ENCODE results near the gene RAP2B.
"Not testable (repeated sequence)": the region's sequence is repeated elsewhere in the genome, so short reads cannot be mapped to it uniquely, and the experiment has no call there.

RAP2B gene

GRCh38 chr3:153161714-153162512, at the start of gene RAP2B:
Gene RAP2B (plus strand): TSS chr3:153162226. CDS start chr3:153162694, 468 bp downstream.
- DNase-seq (ENCODE audit: low spot score), result peak; percentile 97

GRCh38 chr3:153113541-153113940, 48.5 kb upstream of the RAP2B start:
- no peak for DNase-seq (ENCODE audit: low spot score)

- not testable (repeated sequence) for DNase-seq (ENCODE audit: low spot score)
These were observed 47.8 kb upstream of the RAP2B start for GRCh38 chr3:153114270-153114669.

DNA sequence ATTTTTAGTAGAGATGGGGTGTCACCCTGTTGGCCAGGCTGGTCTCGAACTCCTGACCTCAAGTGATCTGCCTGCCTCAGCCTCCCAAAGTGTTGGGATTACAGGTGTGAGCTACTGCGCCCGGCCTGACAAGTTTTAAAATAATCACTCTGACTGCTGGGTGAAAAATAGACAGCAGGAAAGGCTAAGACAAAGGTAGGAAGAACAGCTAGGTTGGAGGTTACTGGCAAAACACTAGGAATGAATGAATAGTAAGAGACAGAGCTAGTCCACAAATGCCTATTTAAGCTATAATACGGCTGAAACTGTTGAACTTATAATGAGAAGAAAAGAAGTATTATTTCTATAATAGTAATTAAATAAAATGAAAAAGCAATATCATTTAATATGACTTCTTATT, 46.7 kb upstream of the RAP2B start:
- DNase-seq (ENCODE audit: low spot score), result no peak

- no peak for DNase-seq (ENCODE audit: low spot score)
These were observed 34.2 kb upstream of the RAP2B start for GRCh38 chr3:153127788-153128187.

DNA sequence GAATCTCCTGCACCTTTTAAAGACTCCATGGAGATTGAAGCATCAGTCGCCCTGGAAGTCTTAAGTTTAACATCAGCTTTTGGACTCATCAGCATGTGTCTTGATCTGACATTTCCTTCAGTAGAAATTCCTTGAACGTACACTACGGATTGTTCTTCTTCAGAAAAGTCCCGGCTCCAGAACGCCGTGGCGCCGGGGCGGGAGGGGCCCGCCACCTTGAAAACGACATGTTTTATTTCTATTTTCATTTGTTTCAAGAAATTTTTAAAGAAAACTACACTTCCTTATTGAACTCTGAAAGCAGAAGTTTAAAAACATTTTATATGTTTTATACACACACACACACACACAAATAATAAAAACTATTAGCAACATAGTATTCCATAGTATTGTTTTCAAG, 32.6 kb upstream of the RAP2B start:
- DNase-seq (ENCODE audit: low spot score), result no peak

DNA sequence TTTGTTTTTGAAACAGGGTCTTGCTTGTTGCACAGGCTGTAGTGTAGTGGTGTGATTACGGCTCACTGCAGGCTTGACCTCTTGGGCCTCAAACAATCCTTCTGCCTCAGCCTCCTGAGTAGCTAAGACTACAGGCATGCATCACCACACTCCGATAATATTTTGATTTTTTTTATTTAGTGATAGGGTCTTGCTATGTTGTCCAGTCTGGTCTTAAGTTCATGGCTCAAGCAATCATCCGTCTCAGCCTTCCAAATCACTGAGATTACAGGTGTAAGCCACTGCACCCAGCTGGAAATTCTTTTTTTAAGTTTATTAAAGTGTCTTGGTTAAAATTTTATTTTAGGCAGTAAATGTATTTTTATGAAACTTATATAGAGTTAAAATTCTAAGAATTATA, 32.2 kb upstream of the RAP2B start:
- no peak for DNase-seq (ENCODE audit: low spot score)

- no peak for DNase-seq (ENCODE audit: low spot score)
These were observed 31.6 kb upstream of the RAP2B start for GRCh38 chr3:153130312-153130977.

DNA sequence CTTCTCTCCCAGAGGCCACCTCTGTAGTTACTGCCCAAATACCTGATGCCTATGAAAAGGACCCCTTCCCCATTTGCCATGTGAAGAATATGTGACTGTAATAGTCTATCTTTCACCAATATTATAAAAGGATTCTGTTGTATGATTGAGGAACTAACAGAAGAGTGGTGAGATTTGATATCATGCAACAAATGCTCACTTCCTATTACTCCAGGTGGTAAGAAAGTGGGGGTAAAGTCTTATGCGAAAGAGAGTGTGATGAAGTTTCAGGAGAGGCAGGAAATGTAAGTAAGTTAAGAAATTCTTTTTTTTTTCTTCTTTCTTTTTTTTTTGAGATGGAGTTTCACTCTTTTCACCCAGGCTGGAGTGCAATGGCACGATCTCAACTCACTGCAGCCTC, 24.4 kb upstream of the RAP2B start:
- DNase-seq (ENCODE audit: low spot score), result no peak

- DNase-seq (ENCODE audit: low spot score), result peak; percentile 87
These were observed 23.5 kb upstream of the RAP2B start for GRCh38 chr3:153138276-153139210.

DNA sequence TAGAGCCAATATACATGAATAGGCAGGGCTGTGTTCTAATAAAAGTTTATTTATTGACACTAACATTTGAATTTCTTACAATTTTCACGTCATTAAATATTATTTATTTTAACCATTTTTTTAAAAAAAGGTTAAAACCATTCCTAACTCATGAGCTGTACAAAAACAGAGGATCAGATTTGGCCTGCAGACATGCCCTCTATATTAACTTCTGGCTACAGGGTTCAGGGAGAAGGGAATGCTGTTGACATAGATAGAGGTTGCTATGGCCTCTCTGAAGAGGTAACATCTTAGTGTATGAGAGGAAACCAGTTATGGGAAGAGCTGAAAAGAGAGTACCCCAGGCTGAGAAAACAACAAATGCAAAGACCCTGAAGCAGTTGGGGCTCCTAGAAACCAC, 19.1 kb upstream of the RAP2B start:
- DNase-seq (ENCODE audit: low spot score), result no peak

- DNase-seq (ENCODE audit: low spot score), result no peak
These were observed 18.0 kb upstream of the RAP2B start for GRCh38 chr3:153144071-153144470.

- DNase-seq (ENCODE audit: low spot score), result no peak
These were observed 17.2 kb upstream of the RAP2B start for GRCh38 chr3:153144779-153145178.

DNA sequence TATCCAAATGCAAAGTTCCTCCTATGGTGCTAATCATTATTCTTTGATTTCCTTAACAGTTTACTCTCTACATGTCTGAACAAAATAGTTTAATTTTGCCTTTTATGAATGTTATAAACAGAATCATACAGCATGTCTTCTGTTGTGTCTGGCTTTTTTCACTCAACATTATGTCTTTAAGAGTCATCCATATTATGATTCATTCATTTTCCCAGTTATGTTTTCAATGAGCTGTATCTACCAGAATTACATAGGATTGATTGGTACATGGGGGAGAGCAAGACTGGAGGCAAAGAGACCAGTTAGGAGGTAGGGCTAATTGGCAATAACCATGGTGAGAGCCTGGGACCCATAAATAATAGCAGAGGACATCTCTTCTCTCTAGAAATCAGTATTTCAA, 16.6 kb upstream of the RAP2B start:
- no peak for DNase-seq (ENCODE audit: low spot score)

DNA sequence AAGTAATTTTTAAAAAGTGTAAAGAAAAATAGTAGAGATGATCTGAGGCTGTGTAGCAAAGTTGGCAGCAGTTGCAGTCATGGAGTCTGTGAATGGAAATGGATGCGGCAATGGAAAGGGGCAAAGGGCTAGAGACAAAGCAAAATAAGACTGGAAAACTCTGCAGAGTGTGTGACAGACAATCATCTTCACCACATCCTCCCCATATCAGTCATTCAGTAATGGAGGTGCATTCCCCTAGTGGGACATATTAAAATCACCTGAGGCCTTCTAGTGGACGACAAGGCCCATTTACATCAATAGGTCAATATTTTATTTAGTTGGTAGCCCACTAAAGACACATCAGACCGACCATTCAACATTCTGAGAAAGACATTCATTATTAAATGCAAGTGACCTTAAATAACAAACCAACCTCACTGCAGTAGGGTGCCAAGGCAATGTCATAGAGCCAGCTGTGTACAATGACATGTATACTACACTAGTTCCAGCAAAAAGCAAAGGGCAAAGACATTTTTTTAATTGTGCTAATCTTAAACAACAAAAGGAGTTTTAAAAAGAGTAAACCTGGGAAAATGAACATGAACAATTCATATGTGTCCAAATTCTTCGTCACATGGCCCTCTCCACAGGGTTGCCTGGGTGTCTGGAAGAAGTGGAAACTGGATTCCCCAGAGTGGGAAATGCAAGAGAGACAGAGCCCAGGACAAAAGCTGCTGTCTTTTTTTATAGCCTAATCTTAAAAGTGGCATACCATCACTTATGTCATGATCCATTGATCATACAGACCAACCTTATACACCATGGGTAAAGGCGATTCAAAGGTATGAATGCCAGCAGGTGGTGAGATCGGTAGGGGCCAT, 15.6 kb upstream of the RAP2B start:
- DNase-seq (ENCODE audit: low spot score), result no peak

- DNase-seq (ENCODE audit: low spot score), result no peak
These were observed 11.0 kb upstream of the RAP2B start for GRCh38 chr3:153150991-153151390.

DNA sequence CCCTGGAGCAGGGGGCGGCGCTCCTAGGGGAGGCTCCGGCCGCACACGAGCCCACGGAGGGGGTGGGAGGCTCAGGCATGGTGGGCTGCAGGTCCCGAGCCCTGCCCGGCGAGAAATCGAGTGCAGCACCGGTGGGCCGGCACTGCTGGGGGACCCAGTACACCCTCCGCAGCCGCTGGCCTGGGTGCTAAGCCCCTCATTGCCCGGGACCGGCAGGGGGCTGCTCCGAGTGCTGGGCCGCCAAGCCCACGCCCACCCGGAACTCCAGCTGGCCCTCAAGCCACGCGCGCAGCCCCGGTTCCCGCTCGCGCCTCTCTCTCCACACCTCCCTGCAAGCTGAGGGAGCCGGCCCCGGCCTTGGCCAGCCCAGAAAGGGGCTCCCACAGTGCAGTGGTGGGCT, 6.2 kb upstream of the RAP2B start:
- DNase-seq (ENCODE audit: low spot score), result not testable (repeated sequence)

- DNase-seq (ENCODE audit: low spot score), result no peak
These were observed 3.8 kb upstream of the RAP2B start for GRCh38 chr3:153158189-153158588.

- DNase-seq (ENCODE audit: low spot score), result peak; percentile 81
These were observed 2.9 kb upstream of the RAP2B start for GRCh38 chr3:153158961-153159735.

DNA sequence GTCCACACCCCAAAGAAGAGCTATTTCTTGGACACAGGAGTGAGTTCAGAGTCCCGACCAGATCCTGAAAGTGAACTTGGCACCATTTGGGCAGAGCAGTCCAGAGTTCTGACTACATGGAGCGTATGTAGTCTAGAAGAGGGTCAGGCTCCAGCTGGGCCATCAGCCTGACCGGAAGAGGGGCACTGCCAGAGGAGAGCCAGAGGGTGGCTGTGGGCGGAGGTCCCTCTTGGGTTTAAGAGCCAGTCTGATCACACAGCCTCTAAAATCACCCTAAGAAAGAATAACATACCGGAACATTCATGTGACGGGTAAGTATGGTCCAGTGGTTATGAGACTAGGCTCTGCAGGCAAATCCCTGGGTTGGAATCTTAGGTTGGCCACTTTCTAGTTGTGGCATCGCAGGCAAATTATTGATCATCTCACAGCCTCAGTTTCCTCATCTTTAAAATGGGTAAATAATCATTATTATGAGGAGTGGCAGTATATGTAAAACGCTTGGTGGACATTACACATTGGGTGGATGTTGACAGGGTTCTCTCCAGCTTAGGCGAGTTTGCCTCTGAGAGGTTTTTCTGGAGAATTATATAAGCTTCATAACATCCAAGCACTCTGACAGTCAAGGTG, 2.1 kb upstream of the RAP2B start:
- DNase-seq (ENCODE audit: low spot score), result no peak

Data from SW480 (cell line).